ENCODE results near the gene PACS1. TPM values are rescaled to one million over a fixed set of nuclear protein-coding genes. Genes with fewer than 3 reads are reported as not detected.

Gene PACS1
- total RNA-seq, 2 experiments from 2014 or later: 179 to 183 TPM

GRCh38 chr11:66267039-66267378, 196.9 kb downstream of the PACS1 start:
- TF ChIP-seq, protein P1, sequence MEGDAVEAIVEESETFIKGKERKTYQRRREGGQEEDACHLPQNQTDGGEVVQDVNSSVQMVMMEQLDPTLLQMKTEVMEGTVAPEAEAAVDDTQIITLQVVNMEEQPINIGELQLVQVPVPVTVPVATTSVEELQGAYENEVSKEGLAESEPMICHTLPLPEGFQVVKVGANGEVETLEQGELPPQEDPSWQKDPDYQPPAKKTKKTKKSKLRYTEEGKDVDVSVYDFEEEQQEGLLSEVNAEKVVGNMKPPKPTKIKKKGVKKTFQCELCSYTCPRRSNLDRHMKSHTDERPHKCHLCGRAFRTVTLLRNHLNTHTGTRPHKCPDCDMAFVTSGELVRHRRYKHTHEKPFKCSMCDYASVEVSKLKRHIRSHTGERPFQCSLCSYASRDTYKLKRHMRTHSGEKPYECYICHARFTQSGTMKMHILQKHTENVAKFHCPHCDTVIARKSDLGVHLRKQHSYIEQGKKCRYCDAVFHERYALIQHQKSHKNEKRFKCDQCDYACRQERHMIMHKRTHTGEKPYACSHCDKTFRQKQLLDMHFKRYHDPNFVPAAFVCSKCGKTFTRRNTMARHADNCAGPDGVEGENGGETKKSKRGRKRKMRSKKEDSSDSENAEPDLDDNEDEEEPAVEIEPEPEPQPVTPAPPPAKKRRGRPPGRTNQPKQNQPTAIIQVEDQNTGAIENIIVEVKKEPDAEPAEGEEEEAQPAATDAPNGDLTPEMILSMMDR (IDR thresholded peaks at IDR 0.05): no peak
- DNase-seq (no peak), ATAC-seq (ENCODE audit: poor library complexity) (no peak)
- H3K9me3 Mint-ChIP-seq: no peaks in the 10 kb centered on the region
- Histone ChIP-seq H3K4me1 (ENCODE audit: insufficient read depth, low read length) (peaks cover 46% of the 10 kb centered on the region), H3K9me3 (ENCODE audit: control insufficient read depth in 1 of 2, insufficient read depth in 1 of 2, low read length in 2 of 2) (no peaks in the 10 kb centered on the region), H3K27ac (ENCODE audit: low read depth in 1 of 2, low read length in 2 of 2) (peak overlapping the region; percentile 55 to 62), H3K4me3 (ENCODE audit: low read length) (peak overlapping the region; percentile 99), H3K27me3 (ENCODE audit: control insufficient read depth in 1 of 2, insufficient read depth in 2 of 2, low read length in 2 of 2) (no peaks in the 10 kb centered on the region), H3K36me3 (ENCODE audit: insufficient read depth, low read length) (peaks cover 44% of the 10 kb centered on the region)
- H3K27ac Mint-ChIP-seq: peak overlapping the region; percentile 100
- H3K27me3 Mint-ChIP-seq: no peaks in the 10 kb centered on the region
- ChIA-PET POLR2A (interaction anchor here (0.7 to 3.9 kb wide), 13 partner anchors 7 to 1488 kb away, joined by 3 to 34 read pairs (median 4); partner anchors contain the start of genes BANF1, CCDC85B, CNIH2 and EIF1AD), CTCF (interaction anchor here (0.8 to 5.6 kb wide), 4 partner anchors 15 to 172 kb away, joined by 3 to 36 read pairs (median 6); partner anchors contain the start of genes MRPL11 and YIF1A)
- H3K4me3 Mint-ChIP-seq: peak overlapping the region; percentile 96
- intact Hi-C loops (cut with DNase I, micrococcal nuclease): loop anchor here in 1 of 2 experiments (5.0 to 10.0 kb wide), 2 partner anchors 215 to 552 kb away; partner anchors contain the start of genes KAT5 and SF3B2
- peaks cover 54% of the 10 kb centered on the region for H3K36me3 Mint-ChIP-seq (ENCODE audit: low read depth)
- peaks cover 41% of the 10 kb centered on the region for H3K4me1 Mint-ChIP-seq (ENCODE audit: low read depth)

- H3K27ac Mint-ChIP-seq: peak overlapping the region; percentile 100
- peak overlapping the region; percentile 83 to 85 for H3K27ac ChIP-seq (ENCODE audit: low read depth in 1 of 2, low read length in 2 of 2)
- intact Hi-C loops (cut with DNase I, micrococcal nuclease): loop anchor here (1.0 to 10.0 kb wide), 4 partner anchors 15 to 553 kb away; partner anchors contain the start of genes KAT5 (in 1 of the 2), SF3B2 (in 1 of the 2) and YIF1A (in 1 of the 2)
- POLR2A ChIA-PET: interaction anchor here (0.7 to 3.9 kb wide), 19 partner anchors 8 to 1489 kb away, joined by 3 to 34 read pairs (median 4); partner anchors contain the start of genes BANF1, CCDC85B, CNIH2 and EIF1AD
- no peaks in the 10 kb centered on the region for H3K9me3 Mint-ChIP-seq
- peaks cover 52% of the 10 kb centered on the region for H3K4me1 ChIP-seq (ENCODE audit: insufficient read depth, low read length)
- CTCF ChIA-PET: interaction anchor here (0.8 to 5.6 kb wide), 4 partner anchors 14 to 171 kb away, joined by 3 to 36 read pairs (median 6); partner anchors contain the start of genes MRPL11 and YIF1A
- H3K27me3 Mint-ChIP-seq: no peaks in the 10 kb centered on the region
- no peaks in the 10 kb centered on the region for H3K27me3 ChIP-seq (ENCODE audit: control insufficient read depth in 1 of 2, insufficient read depth in 2 of 2, low read length in 2 of 2)
- H3K36me3 ChIP-seq (ENCODE audit: insufficient read depth, low read length): peaks cover 44% of the 10 kb centered on the region
- TF ChIP-seq, protein P1 (IDR thresholded peaks at IDR 0.05): no peak
- DNase-seq (peak; percentile 76 to 93 (median 82)), ATAC-seq (ENCODE audit: poor library complexity) (peak; percentile 55)
- H3K4me3 ChIP-seq (ENCODE audit: low read length): peak overlapping the region; percentile 99
- H3K9me3 ChIP-seq (ENCODE audit: control insufficient read depth in 1 of 2, insufficient read depth in 1 of 2, low read length in 2 of 2): no peaks in the 10 kb centered on the region
- H3K4me1 Mint-ChIP-seq (ENCODE audit: low read depth): peaks cover 41% of the 10 kb centered on the region
- H3K4me3 Mint-ChIP-seq: peak overlapping the region; percentile 96
- peaks cover 60% of the 10 kb centered on the region for H3K36me3 Mint-ChIP-seq (ENCODE audit: low read depth)
Measured at GRCh38 chr11:66267379-66268243, 197.5 kb downstream of the PACS1 start.

DNA sequence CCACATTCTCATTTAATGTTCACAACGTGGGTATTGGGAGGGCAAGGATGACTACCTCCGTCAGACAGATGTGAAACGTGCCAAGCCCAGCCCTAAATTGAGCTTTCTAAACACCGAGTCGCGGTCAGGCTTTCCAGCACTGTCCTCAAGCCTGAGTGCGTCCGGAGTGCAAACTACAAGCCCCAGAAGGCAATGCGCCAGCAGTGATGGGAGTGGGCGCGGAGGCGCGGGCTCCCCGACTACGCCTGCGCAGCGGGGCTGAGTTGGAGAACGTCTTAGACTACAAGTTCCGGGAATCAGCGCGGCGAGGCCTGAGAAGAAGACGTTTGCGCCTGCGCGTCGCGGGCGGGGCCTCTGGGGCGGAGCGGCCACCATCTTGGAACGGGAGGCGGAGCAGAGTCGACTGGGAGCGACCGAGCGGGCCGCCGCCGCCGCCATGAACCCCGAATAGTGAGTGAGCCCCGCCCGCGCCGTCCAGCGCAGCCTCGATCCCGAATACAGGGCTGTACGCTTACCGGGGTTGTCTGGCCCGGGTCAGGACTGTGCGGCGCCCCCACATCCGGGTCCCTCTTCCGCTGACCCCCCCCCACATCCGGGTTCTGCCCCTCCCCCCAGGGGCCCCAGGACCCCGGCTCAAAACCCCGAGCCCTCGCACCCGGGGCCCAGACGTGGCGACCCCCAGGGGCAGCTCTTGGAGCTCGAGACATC, 198.3 kb downstream of the PACS1 start, which contains the start of gene RAB1B:
Gene RAB1B (plus strand): TSS at position 396 of the 708 bp plus-strand sequence. CDS start 41 bp downstream, at position 437.
- Histone ChIP-seq H3K4me1 (ENCODE audit: insufficient read depth, low read length) (peaks cover 58% of the 10 kb centered on the region), H3K27me3 (ENCODE audit: control insufficient read depth in 1 of 2, insufficient read depth in 2 of 2, low read length in 2 of 2) (no peaks in the 10 kb centered on the region), H3K27ac (ENCODE audit: low read depth in 1 of 2, low read length in 2 of 2) (peak within 1 kb of the TSS; percentile 83 to 87), H3K4me3 (ENCODE audit: low read length) (peak within 1 kb of the TSS; percentile 99), H3K9me3 (ENCODE audit: control insufficient read depth in 1 of 2, insufficient read depth in 1 of 2, low read length in 2 of 2) (no peaks in the 10 kb centered on the region), H3K36me3 (ENCODE audit: insufficient read depth, low read length) (peaks cover 46% of the 10 kb centered on the region)
- TF ChIP-seq, protein P1 (IDR thresholded peaks at IDR 0.05): no peak
- H3K4me1 Mint-ChIP-seq (ENCODE audit: low read depth): peaks cover 45% of the 10 kb centered on the region
- CTCF ChIA-PET: interaction anchor here (1.3 to 5.6 kb wide), 2 partner anchors 13 to 20 kb away, joined by 7 to 36 read pairs; partner anchors contain the start of gene YIF1A
- H3K36me3 Mint-ChIP-seq (ENCODE audit: low read depth): peaks cover 62% of the 10 kb centered on the region
- intact Hi-C loops (cut with DNase I, micrococcal nuclease): loop anchor here (1.0 to 10.0 kb wide), 4 partner anchors 14 to 554 kb away; partner anchors contain the start of genes KAT5 (in 1 of the 2), SF3B2 (in 1 of the 2) and YIF1A (in 1 of the 2)
- peak within 1 kb of the TSS; percentile 100 for H3K27ac Mint-ChIP-seq
- peak; percentile 82 for ATAC-seq (ENCODE audit: poor library complexity)
- POLR2A ChIA-PET: interaction anchor here (0.8 to 3.9 kb wide), 14 partner anchors 9 to 410 kb away, joined by 3 to 34 read pairs (median 4); partner anchors contain the start of genes BANF1, CCDC85B, CNIH2 and EIF1AD
- no peaks in the 10 kb centered on the region for H3K9me3 Mint-ChIP-seq
- no peaks in the 10 kb centered on the region for H3K27me3 Mint-ChIP-seq
- peak within 1 kb of the TSS; percentile 96 for H3K4me3 Mint-ChIP-seq
- DNase-seq: peak; percentile 99 to 100 (median 100)

All from CD4-positive, alpha-beta T cell (primary cell).